ENCODE measurements around the gene ERC1. TPM values are rescaled to one million over a fixed set of nuclear protein-coding genes. Genes with fewer than 3 reads are reported as not detected.

Gene ERC1
- total and polyA plus RNA-seq, 9 of the 15 experiments (the other 6 are each of a cell fraction or from before 2014, with no cell fraction given): 0.74 to 11.8 (median 4.8) TPM

DNA sequence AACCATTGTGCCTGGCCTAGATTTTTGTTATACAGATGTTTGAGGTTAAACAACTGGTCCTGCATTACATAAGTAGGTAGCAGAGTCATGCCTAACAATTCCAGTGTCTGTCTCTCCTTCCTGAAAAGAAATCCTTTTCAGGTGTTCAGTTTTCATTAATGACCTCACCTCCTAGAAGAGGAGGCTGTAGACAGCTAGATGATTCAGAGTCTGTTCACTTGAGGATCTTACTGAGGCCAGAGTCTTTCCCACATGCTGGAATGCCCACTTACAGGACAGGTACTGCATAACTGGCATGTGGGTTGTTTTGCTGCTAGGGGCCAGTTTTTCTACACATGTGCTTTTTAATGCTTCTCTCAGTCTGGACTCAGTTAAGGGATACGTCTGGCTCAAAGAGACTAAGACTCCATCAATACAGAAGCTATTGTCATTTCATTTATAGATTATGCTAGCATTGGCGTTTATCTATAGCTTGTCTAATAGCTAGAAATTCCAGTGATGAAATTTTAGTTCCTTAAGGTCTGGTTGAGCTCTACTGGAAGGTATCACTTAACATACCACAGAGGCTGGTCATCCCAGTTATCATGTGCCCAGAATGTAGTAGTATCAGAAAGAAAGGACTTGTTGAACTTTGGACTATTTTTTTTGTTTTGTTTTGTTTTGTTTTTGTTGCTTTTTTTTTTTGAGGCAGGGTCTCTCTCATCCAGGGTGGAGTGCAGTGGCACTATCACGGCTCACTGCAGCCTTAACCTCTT lies 206.4 kb downstream of the ERC1 start:
- WGBS (ENCODE audit: insufficient coverage, low coverage, missing lambda C conversion rate): 86% methylated on average over 2 of the region's 3 CpGs
- CTCF ChIA-PET (ENCODE audit: low intra/inter-chr PET ratio): no interaction called here
- Histone ChIP-seq H3K4me2 (ENCODE audit: insufficient read depth, low read length) (no peak overlapping the region), H3K9ac (ENCODE audit: insufficient read depth in 1 of 2, low read depth in 2 of 2, low read length in 2 of 2) (no peak overlapping the region), H3K9me1 (ENCODE audit: control insufficient read depth, insufficient read depth, low read length) (no peaks in the 10 kb centered on the region), H3K36me3 (ENCODE audit: control insufficient read depth, insufficient read depth, low read length) (peaks cover 6% of the 10 kb centered on the region; the same call in 1 of the 3 replicates), H3K4me1 (replicated peaks in 1 of 2; ENCODE audit: control insufficient read depth in 2 of 2, insufficient read depth in 2 of 2, low read length in 2 of 2) (no peaks in the 10 kb centered on the region), H3K27me3 (ENCODE audit: control insufficient read depth in 2 of 2, insufficient read depth in 2 of 2, low read length in 2 of 2) (no peaks in the 10 kb centered on the region), H3K9me3 (replicated peaks; ENCODE audit: control insufficient read depth, insufficient read depth, low read depth, low read length) (peaks cover 2% of the 10 kb centered on the region; the same call in 1 of the 2 replicates), H2AFZ (ENCODE audit: low read depth, low read length) (no peak overlapping the region), H3K27ac (ENCODE audit: extremely low read depth, low read depth, low read length) (no peak overlapping the region), H3K79me2 (ENCODE audit: control insufficient read depth, insufficient read depth, low read length) (no peaks in the 10 kb centered on the region), H4K20me1 (replicated peaks; ENCODE audit: control insufficient read depth, insufficient read depth, low read length) (no peaks in the 10 kb centered on the region), H3K4me3 (no peak overlapping the region)
- in situ Hi-C loops (cut with MboI): no loop called here
- ATAC-seq: no peak
- FAIRE-seq: no peak
- intact Hi-C loops (cut with micrococcal nuclease): no loop called here
- BruUV-seq (replicated peaks): no TSS peak
- POLR2A ChIA-PET: interaction anchor here (1.2 to 1.5 kb wide), 2 partner anchors 8 to 16 kb away, joined by 3 read pairs; no protein-coding TSS in a partner anchor
- DNase-seq (ENCODE audit: extremely low read depth in 1 of 4, low spot score in 3 of 4): no peak
- TF ChIP-seq NR1H2 (CRISPR knock-in tag; IDR thresholded peaks at IDR 0.05) (no peak), GTF2E2 (tag; IDR thresholded peaks at IDR 0.05) (no peak), SMARCA4 (IDR thresholded peaks at IDR 0.05) (no peak), ZFPM2 (CRISPR knock-in tag; IDR thresholded peaks at IDR 0.05) (no peak), PRDM10 (IDR thresholded peaks at IDR 0.05; ENCODE audit: partially characterized antibody) (no peak), POLR3A (IDR thresholded peaks at IDR 0.05; ENCODE audit: borderline replicate concordance, extremely low read depth, insufficient read depth, insufficient read length) (no peak), RFX1 (IDR thresholded peaks at IDR 0.05) (no peak), ZNF316 (IDR thresholded peaks at IDR 0.05) (no peak), E2F6 (IDR thresholded peaks at IDR 0.05; ENCODE audit: borderline replicate concordance in 1 of 2, extremely low read depth in 1 of 2, insufficient read depth in 1 of 2, insufficient read length in 1 of 2, low read depth in 1 of 2, low read length in 1 of 2, poor library complexity in 1 of 2, severe bottlenecking in 1 of 2) (no peak), CREB3L1 (IDR thresholded peaks at IDR 0.05; ENCODE audit: borderline replicate concordance, low read depth) (no peak), MCM5 (IDR thresholded peaks at IDR 0.05; ENCODE audit: low read depth) (no peak)

Measured in K562 (cell line).